HepG2 (cell line): ENCODE results near the gene TUBA4B. TPM values are rescaled to one million over a fixed set of nuclear protein-coding genes. Genes with fewer than 3 reads are reported as not detected.

Experiments
- AKAP8 ChIP-seq: sonication (generic); formaldehyde crosslinking; IDR thresholded peaks from 2 replicates; pipeline ENCODE4 v1.5.1; 2020; ENCODE audit warnings: mild to moderate bottlenecking, missing genetic modification reagents
- BRD4 ChIP-seq: sonication (generic); formaldehyde crosslinking; IDR thresholded peaks from 2 replicates; pipeline ENCODE4 v1.4.0; 2020; ENCODE audit warnings: missing genetic modification reagents
- CBFB ChIP-seq: sonication (generic); formaldehyde crosslinking; IDR thresholded peaks from 2 replicates; pipeline ENCODE4 v1.4.0; 2020; ENCODE audit warnings: missing genetic modification reagents
- CHD4 ChIP-seq: fragments of 200-600 bp; sonication (generic); IDR thresholded peaks from 2 replicates; pipeline ENCODE4 v1.7.0; 2017; ENCODE audit warnings: mild to moderate bottlenecking, low read length, borderline replicate concordance
- EZH2 ChIP-seq: conservative IDR thresholded peaks from 2 replicates; pipeline ENCODE4 v1.6.1; 2012; ENCODE audit warnings: mild to moderate bottlenecking, low read depth, low read length, moderate library complexity
- HOXD1 ChIP-seq: sonication (generic); formaldehyde crosslinking; IDR thresholded peaks from 2 replicates; pipeline ENCODE4 v1.5.0; 2020; ENCODE audit warnings: missing genetic modification reagents
- POLR2AphosphoS2 ChIP-seq: IDR thresholded peaks from 2 replicates; pipeline ENCODE4 v1.6.1; 2011; ENCODE audit warnings: low read depth, low read length, improper control_type of control experiment
- RFXAP ChIP-seq: sonication (generic); formaldehyde crosslinking; IDR thresholded peaks from 2 replicates; pipeline ENCODE4 v1.4.0; 2020; ENCODE audit warnings: missing genetic modification reagents, borderline replicate concordance
- SALL1 ChIP-seq: sonication (generic); formaldehyde crosslinking; IDR thresholded peaks from 2 replicates; pipeline ENCODE4 v1.8.0; 2022; ENCODE audit warnings: mild to moderate bottlenecking, missing genetic modification reagents
- SIX4 ChIP-seq: sonication (generic); formaldehyde crosslinking; IDR thresholded peaks from 2 replicates; pipeline ENCODE4 v1.4.0; 2020; ENCODE audit warnings: missing genetic modification reagents
- XRCC5 ChIP-seq: fragments of 200-400 bp; formaldehyde crosslinking; optimal IDR thresholded peaks from 2 replicates; pipeline ENCODE3; 2017; ENCODE audit warnings: mild to moderate bottlenecking, low read length
- YEATS2 ChIP-seq: sonication (generic); formaldehyde crosslinking; IDR thresholded peaks from 2 replicates; pipeline ENCODE4 v1.4.0; 2020; ENCODE audit warnings: missing genetic modification reagents, borderline replicate concordance
- ZC3H13 ChIP-seq: sonication (generic); formaldehyde crosslinking; IDR thresholded peaks from 2 replicates; pipeline ENCODE4 v1.8.1; 2023; ENCODE audit warnings: mild to moderate bottlenecking, missing genetic modification reagents, moderate library complexity
- ZNF3 ChIP-seq: IDR thresholded peaks from 2 replicates; pipeline ENCODE4 v1.7.0; 2017; ENCODE audit warnings: inconsistent platforms
- ZNF431 ChIP-seq: sonication (generic); formaldehyde crosslinking; IDR thresholded peaks from 2 replicates; pipeline ENCODE4 v1.9.0; 2022; ENCODE audit warnings: missing genetic modification reagents, low read depth, mild to moderate bottlenecking, borderline replicate concordance
- ZNF737 ChIP-seq: sonication (generic); formaldehyde crosslinking; IDR thresholded peaks from 2 replicates; pipeline ENCODE4 v1.5.0; 2020; ENCODE audit warnings: missing genetic modification reagents, mild to moderate bottlenecking, borderline replicate concordance
- ZSCAN25 ChIP-seq: sonication (generic); formaldehyde crosslinking; IDR thresholded peaks from 2 replicates; pipeline ENCODE4 v1.8.0; 2022; ENCODE audit warnings: mild to moderate bottlenecking, missing genetic modification reagents
- polyA plus RNA-seq, 8 experiments: library from polyadenylated mRNA; depleted of rRNA in 3 of 8; stranded (reverse) in 7 of 8; unstranded in 1 of 8; fragments of >200 nt; fragmentation: Illumina TruSeq in 4 of 8; extraction: Trizol in 4 of 8; gene quantifications; 2 replicates each; pipeline versions ENCODE4 v1.2.1 to v1.2.3, GENCODE V29; 2011 to 2016; ENCODE audit warnings: low read depth in 4 of 8, missing spikeins in 1 of 8, mixed read lengths in 1 of 8; ENCODE audit not compliant: insufficient read depth in 1 of 8
- total RNA-seq, 5 experiments: library from RNA; depleted of rRNA; stranded (reverse); fragments of >200 nt; fragmentation: Illumina TruSeq; extraction: Trizol; gene quantifications; 2 replicates each; pipeline ENCODE4 v1.2.3, GENCODE V29; 2016; ENCODE audit warnings: low read depth in 1 of 5
- TF ChIP-seq, protein P1 (sequence below): IDR thresholded peaks from 2 replicates; pipeline ENCODE4 v1.6.1; 2016; ENCODE audit warnings: mild to moderate bottlenecking
- TF ChIP-seq, protein P2 (sequence below), 2 experiments: sonication (generic) in 1 of 2; formaldehyde crosslinking in 1 of 2; IDR thresholded peaks; 2 replicates each; pipeline versions ENCODE4 v1.4.0 to v1.6.1; 2018 to 2020; ENCODE audit warnings: missing genetic modification reagents in 2 of 2, borderline replicate concordance in 1 of 2, low read depth in 1 of 2, mild to moderate bottlenecking in 1 of 2, missing biosample characterization in 1 of 2
- TF ChIP-seq, protein P3 (sequence below): sonication (generic); formaldehyde crosslinking; conservative IDR thresholded peaks from 2 replicates; pipeline ENCODE4 v1.8.0; 2022; ENCODE audit warnings: mild to moderate bottlenecking, moderate library complexity, missing genetic modification reagents
- TF ChIP-seq, protein P4 (sequence below): conservative IDR thresholded peaks from 2 replicates; pipeline ENCODE4 v1.6.1; 2018; ENCODE audit warnings: missing genetic modification reagents
- TF ChIP-seq, protein P5 (sequence below): sonication (generic); formaldehyde crosslinking; IDR thresholded peaks from 2 replicates; pipeline ENCODE4 v1.4.0; 2020; ENCODE audit warnings: missing genetic modification reagents

TUBA4B gene
- total and polyA plus RNA-seq, 2 of the 13 experiments (the other 11 are each of a cell fraction or from before 2014, with no cell fraction given): 0.18 to 0.22 TPM

DNA sequence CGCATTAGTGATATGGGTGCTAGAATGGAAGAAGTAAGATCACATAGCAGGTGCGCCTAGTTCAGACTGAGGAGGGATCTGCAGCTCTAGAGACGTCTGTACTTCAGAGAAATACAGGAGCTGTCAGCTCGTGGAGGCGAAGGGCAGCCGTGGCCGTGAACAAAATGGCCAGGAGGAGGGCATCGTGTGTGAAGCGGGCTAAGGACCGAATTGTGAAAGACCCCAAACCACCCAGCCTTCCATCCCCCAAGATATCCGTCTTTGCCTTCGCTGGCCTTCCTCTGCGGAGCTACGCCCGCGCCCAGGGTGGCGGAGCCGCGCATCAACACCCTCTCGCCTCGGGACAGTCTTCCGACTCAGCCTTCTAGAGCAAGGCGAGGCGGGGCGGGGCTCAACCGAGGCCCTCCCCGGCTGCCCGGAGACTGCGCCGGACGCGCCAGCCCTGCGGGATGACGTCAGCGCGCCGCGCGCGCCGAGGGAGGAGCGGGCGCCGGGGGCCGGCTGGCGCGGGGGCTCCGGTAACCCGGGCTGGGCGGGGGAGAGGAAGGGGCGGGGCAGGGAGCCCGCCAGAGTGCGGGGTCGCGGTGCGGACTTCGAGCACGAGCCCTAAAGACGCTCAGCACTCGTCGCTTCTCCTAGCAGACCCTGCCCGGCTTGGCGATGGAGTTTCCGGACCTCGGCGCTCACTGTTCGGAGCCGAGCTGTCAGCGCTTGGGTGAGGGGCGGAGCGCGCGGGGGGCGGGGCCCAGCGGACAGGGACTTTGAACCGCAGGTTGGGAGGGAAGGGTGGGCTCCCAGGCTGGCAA lies 46.5 kb upstream of the TUBA4B start, which contains the start of gene ZFAND2B (continued):
- TF ChIP-seq, protein P1, sequence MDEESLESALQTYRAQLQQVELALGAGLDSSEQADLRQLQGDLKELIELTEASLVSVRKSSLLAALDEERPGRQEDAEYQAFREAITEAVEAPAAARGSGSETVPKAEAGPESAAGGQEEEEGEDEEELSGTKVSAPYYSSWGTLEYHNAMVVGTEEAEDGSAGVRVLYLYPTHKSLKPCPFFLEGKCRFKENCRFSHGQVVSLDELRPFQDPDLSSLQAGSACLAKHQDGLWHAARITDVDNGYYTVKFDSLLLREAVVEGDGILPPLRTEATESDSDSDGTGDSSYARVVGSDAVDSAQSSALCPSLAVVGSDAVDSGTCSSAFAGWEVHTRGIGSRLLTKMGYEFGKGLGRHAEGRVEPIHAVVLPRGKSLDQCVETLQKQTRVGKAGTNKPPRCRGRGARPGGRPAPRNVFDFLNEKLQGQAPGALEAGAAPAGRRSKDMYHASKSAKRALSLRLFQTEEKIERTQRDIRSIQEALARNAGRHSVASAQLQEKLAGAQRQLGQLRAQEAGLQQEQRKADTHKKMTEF (CRISPR knock-in tag): peak; percentile 62
- TF ChIP-seq YEATS2: peak; percentile 67; the same call in 1 of the 2 replicates
- TF ChIP-seq, protein P2, sequence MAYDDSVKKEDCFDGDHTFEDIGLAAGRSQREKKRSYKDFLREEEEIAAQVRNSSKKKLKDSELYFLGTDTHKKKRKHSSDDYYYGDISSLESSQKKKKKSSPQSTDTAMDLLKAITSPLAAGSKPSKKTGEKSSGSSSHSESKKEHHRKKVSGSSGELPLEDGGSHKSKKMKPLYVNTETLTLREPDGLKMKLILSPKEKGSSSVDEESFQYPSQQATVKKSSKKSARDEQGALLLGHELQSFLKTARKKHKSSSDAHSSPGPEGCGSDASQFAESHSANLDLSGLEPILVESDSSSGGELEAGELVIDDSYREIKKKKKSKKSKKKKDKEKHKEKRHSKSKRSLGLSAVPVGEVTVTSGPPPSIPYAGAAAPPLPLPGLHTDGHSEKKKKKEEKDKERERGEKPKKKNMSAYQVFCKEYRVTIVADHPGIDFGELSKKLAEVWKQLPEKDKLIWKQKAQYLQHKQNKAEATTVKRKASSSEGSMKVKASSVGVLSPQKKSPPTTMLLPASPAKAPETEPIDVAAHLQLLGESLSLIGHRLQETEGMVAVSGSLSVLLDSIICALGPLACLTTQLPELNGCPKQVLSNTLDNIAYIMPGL (CRISPR knock-in tag; IDR thresholded peaks at IDR 0.05; ENCODE audit: borderline replicate concordance in 1 of 2, low read depth in 1 of 2): peak; percentile 4 to 77; a peak in 1 of 4 replicates
- TF ChIP-seq ZNF737 (CRISPR knock-in tag): no peak
- peak; percentile 28; the same call in 1 of the 2 replicates for TF ChIP-seq ZSCAN25
- TF ChIP-seq, protein P3, sequence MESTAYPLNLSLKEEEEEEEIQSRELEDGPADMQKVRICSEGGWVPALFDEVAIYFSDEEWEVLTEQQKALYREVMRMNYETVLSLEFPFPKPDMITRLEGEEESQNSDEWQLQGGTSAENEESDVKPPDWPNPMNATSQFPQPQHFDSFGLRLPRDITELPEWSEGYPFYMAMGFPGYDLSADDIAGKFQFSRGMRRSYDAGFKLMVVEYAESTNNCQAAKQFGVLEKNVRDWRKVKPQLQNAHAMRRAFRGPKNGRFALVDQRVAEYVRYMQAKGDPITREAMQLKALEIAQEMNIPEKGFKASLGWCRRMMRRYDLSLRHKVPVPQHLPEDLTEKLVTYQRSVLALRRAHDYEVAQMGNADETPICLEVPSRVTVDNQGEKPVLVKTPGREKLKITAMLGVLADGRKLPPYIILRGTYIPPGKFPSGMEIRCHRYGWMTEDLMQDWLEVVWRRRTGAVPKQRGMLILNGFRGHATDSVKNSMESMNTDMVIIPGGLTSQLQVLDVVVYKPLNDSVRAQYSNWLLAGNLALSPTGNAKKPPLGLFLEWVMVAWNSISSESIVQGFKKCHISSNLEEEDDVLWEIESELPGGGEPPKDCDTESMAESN: peak; percentile 81
- TF ChIP-seq CHD4: no peak
- peak; percentile 89 for TF ChIP-seq XRCC5
- peak; percentile 13; the same call in 1 of the 2 replicates for TF ChIP-seq CBFB (CRISPR knock-in tag)
- TF ChIP-seq, protein P4, sequence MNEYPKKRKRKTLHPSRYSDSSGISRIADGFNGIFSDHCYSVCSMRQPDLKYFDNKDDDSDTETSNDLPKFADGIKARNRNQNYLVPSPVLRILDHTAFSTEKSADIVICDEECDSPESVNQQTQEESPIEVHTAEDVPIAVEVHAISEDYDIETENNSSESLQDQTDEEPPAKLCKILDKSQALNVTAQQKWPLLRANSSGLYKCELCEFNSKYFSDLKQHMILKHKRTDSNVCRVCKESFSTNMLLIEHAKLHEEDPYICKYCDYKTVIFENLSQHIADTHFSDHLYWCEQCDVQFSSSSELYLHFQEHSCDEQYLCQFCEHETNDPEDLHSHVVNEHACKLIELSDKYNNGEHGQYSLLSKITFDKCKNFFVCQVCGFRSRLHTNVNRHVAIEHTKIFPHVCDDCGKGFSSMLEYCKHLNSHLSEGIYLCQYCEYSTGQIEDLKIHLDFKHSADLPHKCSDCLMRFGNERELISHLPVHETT (CRISPR knock-in tag): peak; percentile 62
- TF ChIP-seq, protein P5, sequence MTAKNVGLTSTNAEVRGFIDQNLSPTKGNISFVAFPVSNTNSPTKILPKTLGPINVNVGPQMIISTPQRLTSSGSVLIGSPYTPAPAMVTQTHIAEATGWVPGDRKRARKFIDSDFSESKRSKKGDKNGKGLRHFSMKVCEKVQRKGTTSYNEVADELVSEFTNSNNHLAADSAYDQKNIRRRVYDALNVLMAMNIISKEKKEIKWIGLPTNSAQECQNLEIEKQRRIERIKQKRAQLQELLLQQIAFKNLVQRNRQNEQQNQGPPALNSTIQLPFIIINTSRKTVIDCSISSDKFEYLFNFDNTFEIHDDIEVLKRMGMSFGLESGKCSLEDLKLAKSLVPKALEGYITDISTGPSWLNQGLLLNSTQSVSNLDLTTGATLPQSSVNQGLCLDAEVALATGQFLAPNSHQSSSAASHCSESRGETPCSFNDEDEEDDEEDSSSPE: peak; percentile 36; the same call in 1 of the 2 replicates
- no peak for TF ChIP-seq EZH2
- peak; percentile 61; the same call in 1 of the 2 replicates for TF ChIP-seq RFXAP (CRISPR knock-in tag)
- TF ChIP-seq SIX4 (CRISPR knock-in tag): peak; percentile 4; the same call in 1 of the 2 replicates
- TF ChIP-seq ZC3H13 (CRISPR knock-in tag): peak; percentile 82
- peak; percentile 79 for TF ChIP-seq POLR2AphosphoS2
- TF ChIP-seq ZNF431 (CRISPR knock-in tag): peak; percentile 70; the same call in 1 of the 2 replicates
- peak; percentile 96 for TF ChIP-seq AKAP8 (CRISPR knock-in tag)
- TF ChIP-seq BRD4 (CRISPR knock-in tag): peak; percentile 91
- no peak for TF ChIP-seq ZNF3 (CRISPR knock-in tag)
- no peak for TF ChIP-seq HOXD1 (CRISPR knock-in tag)
- TF ChIP-seq SALL1 (CRISPR knock-in tag): peak; percentile 84
